Measurements from ENCODE around the gene TM7SF2.
"Not testable (repeated sequence)": the region's sequence is repeated elsewhere in the genome, so short reads cannot be mapped to it uniquely, and the experiment has no call there.

Gene TM7SF2

GRCh38 chr11:65130631-65131416, 19.2 kb downstream of the TM7SF2 start:
- no peak for DNase-seq (ENCODE audit: low read depth)

- no peak for DNase-seq (ENCODE audit: low read depth)
Measured at GRCh38 chr11:65131417-65131776, 19.7 kb downstream of the TM7SF2 start.

- DNase-seq (ENCODE audit: low read depth) = no peak
Measured at GRCh38 chr11:65131895-65132237, 20.2 kb downstream of the TM7SF2 start.

GRCh38 chr11:65132238-65132987, 20.7 kb downstream of the TM7SF2 start:
- no peak for DNase-seq (ENCODE audit: low read depth)

GRCh38 chr11:65132988-65133700, 21.5 kb downstream of the TM7SF2 start:
- DNase-seq (ENCODE audit: low read depth) = no peak

- no peak for DNase-seq (ENCODE audit: low read depth)
Measured at GRCh38 chr11:65133724-65134123, 22.1 kb downstream of the TM7SF2 start.

GRCh38 chr11:65134240-65134951, 22.7 kb downstream of the TM7SF2 start, which contains the start of gene SYVN1:
Gene SYVN1 (minus strand): TSS chr11:65134519. CDS start chr11:65133601, 918 bp downstream.
- DNase-seq (ENCODE audit: low read depth) = peak; percentile 70

GRCh38 chr11:65134952-65135632, 23.4 kb downstream of the TM7SF2 start:
- peak; percentile 90 for DNase-seq (ENCODE audit: low read depth)

GRCh38 chr11:65135633-65136145, 24.0 kb downstream of the TM7SF2 start:
- no peak for DNase-seq (ENCODE audit: low read depth)

- DNase-seq (ENCODE audit: low read depth) = no peak
Measured at GRCh38 chr11:65136515-65137096, 24.9 kb downstream of the TM7SF2 start.

GRCh38 chr11:65141896-65142494, 30.3 kb downstream of the TM7SF2 start:
- DNase-seq (ENCODE audit: low read depth) = no peak

- no peak for DNase-seq (ENCODE audit: low read depth)
Measured at GRCh38 chr11:65147352-65148075, 35.8 kb downstream of the TM7SF2 start.

GRCh38 chr11:65148657-65149056, 37.0 kb downstream of the TM7SF2 start:
- no peak for DNase-seq (ENCODE audit: low read depth)

- not testable (repeated sequence) for DNase-seq (ENCODE audit: low read depth)
Measured at GRCh38 chr11:65150131-65150508, 38.4 kb downstream of the TM7SF2 start.

- DNase-seq (ENCODE audit: low read depth) = peak; percentile 65
Measured at GRCh38 chr11:65150509-65151299, 39.0 kb downstream of the TM7SF2 start.

- DNase-seq (ENCODE audit: low read depth) = no peak
Measured at GRCh38 chr11:65151331-65151899, 39.7 kb downstream of the TM7SF2 start.

- DNase-seq (ENCODE audit: low read depth) = no peak
Measured at GRCh38 chr11:65152122-65152521, 40.5 kb downstream of the TM7SF2 start.

GRCh38 chr11:65156256-65156655, 44.6 kb downstream of the TM7SF2 start:
- no peak for DNase-seq (ENCODE audit: low read depth)

GRCh38 chr11:65156926-65157325, 45.3 kb downstream of the TM7SF2 start:
- DNase-seq (ENCODE audit: low read depth) = no peak
